GM12865 (cell line): ENCODE results near the gene OTOA.
A peak's percentile ranks its signal among the peaks of the same experiment; 100 is the strongest.
"Not testable (repeated sequence)": the region's sequence is repeated elsewhere in the genome, so short reads cannot be mapped to it uniquely, and the experiment has no call there.

Source experiments
- DNase-seq: peaks from one replicate; pipeline ENCODE4 v3.0.0; 2010; ENCODE audit warnings: low read depth
- H3K4me3 ChIP-seq: 2 replicates; pipeline ENCODE4 v1.5.1; 2011; ENCODE audit warnings: mild to moderate bottlenecking, low read depth, low read length, control low read depth
- CTCF ChIP-seq: IDR thresholded peaks from 2 replicates; pipeline ENCODE4 v1.5.1; 2011; ENCODE audit warnings: low read length, control low read depth, low read depth, inconsistent platforms; ENCODE audit not compliant: insufficient read depth; ENCODE audit errors: missing control alignments

Gene OTOA

GRCh38 chr16:21656795-21657768 is 6.7 kb upstream of the OTOA start:
- TF ChIP-seq CTCF = peak; percentile 70
- no peak overlapping the region for H3K4me3 ChIP-seq
- DNase-seq = peak; percentile 66

- no peak overlapping the region for H3K4me3 ChIP-seq
- no peak for TF ChIP-seq CTCF
- DNase-seq = no peak
Measured at GRCh38 chr16:21659124-21659523, 4.6 kb upstream of the OTOA start.

GRCh38 chr16:21664801-21665492 is 1.2 kb downstream of the OTOA start:
- DNase-seq = no peak
- no peak for TF ChIP-seq CTCF
- H3K4me3 ChIP-seq = no peak overlapping the region

GRCh38 chr16:21666772-21667171 is 3.0 kb downstream of the OTOA start:
- no peak for DNase-seq
- no peak overlapping the region for H3K4me3 ChIP-seq
- TF ChIP-seq CTCF = no peak

- TF ChIP-seq CTCF = no peak
- no peak for DNase-seq
Measured at GRCh38 chr16:21667575-21667974, 3.8 kb downstream of the OTOA start.

GRCh38 chr16:21673469-21673868 is 9.7 kb downstream of the OTOA start:
- no peak for TF ChIP-seq CTCF
- no peak for DNase-seq
- no peak overlapping the region for H3K4me3 ChIP-seq

More at GRCh38 chr16:21667575-21667974, 3.8 kb downstream of the OTOA start:
- no peak overlapping the region for H3K4me3 ChIP-seq

GRCh38 chr16:21674456-21674855 is 10.7 kb downstream of the OTOA start:
- not testable (repeated sequence) for DNase-seq, H3K4me3 ChIP-seq

GRCh38 chr16:21680714-21681113 is 16.9 kb downstream of the OTOA start:
- not testable (repeated sequence) for H3K4me3 ChIP-seq, DNase-seq
